ENCODE data around the gene PKDCC.

GRCh38 chr2:41999128-41999480 lies 48.7 kb upstream of the PKDCC start:
- TF ChIP-seq POLR2AphosphoS5 (IDR thresholded peaks at IDR 0.05) (no peak), CTCF (IDR thresholded peaks at IDR 0.05) (no peak), POLR2A (IDR thresholded peaks at IDR 0.05) (no peak)

Data from suprapubic skin (tissue), 4 donors.